K562 (cell line): ENCODE measurements around the gene LSM4. TPM values are rescaled to one million over a fixed set of nuclear protein-coding genes. Genes with fewer than 3 reads are reported as not detected.

ENCODE experiments used
- ATAC-seq: fragments of 200-7000 bp; cut with Tn5 transposase; 3 replicates; pipeline ENCODE4 v1.9.1; 2020; ENCODE audit warnings: moderate library complexity
- BruUV-seq: library from RNA; stranded (reverse); fragments of 400-500 nt; replicated peaks from 2 replicates; lab custom pipeline; 2021; lab: Mats Ljungman, UMichigan
- CTCF ChIA-PET: fragments of 300-600 bp; formaldehyde crosslinking; extraction: SDS; loops from one replicate; lab custom pipeline; 2021; ENCODE audit warnings: low intra/inter-chr PET ratio; lab: Yijun Ruan, JAX
- POLR2A ChIA-PET: fragments of 300-600, 350-650 bp; sonication (Branson Sonifier 250); formaldehyde crosslinking; extraction: SDS; loops from one replicate; lab custom pipeline; 2021; ENCODE audit warnings: antibody characterized with exemption, inconsistent platforms; lab: Yijun Ruan, JAX
- DNase-seq, 4 experiments: peaks; one replicate each; pipeline versions ENCODE4 v3.0.0 to v3.0.0-alpha.2; 2011 to 2018; ENCODE audit warnings: low spot score in 3 of 4, mixed read lengths in 3 of 4; ENCODE audit errors: extremely low read depth in 1 of 4
- FAIRE-seq: peaks from 2 replicates; lab custom pipeline; 2011; peaks lifted over from hg19 to GRCh38; lab: Jason Lieb, UNC
- H2AFZ ChIP-seq: 2 replicates; pipeline ENCODE4 v1.6.0; 2011; ENCODE audit warnings: low read depth, low read length, control low read depth, inconsistent platforms
- H3K27ac ChIP-seq: fragments of 200-600 bp; 3 replicates; pipeline ENCODE4 v1.8.0; 2011; ENCODE audit warnings: low read depth, mild to moderate bottlenecking, control low read depth, inconsistent platforms, low read length, moderate library complexity, mixed read lengths; ENCODE audit errors: extremely low read depth
- H3K27me3 ChIP-seq, 2 experiments: fragments of 300-600 bp in 1 of 2; 2 replicates in 1 of 2; 3 replicates in 1 of 2; pipeline versions ENCODE4 v1.6.0 to v1.8.0; 2011; ENCODE audit warnings: inconsistent platforms in 2 of 2, low read length in 2 of 2, mild to moderate bottlenecking in 1 of 2, mixed read lengths in 1 of 2, moderate library complexity in 1 of 2; ENCODE audit not compliant: control insufficient read depth in 2 of 2, insufficient read depth in 2 of 2
- H3K36me3 ChIP-seq: fragments of 300-600 bp; 3 replicates; pipeline ENCODE4 v1.8.0; 2011; ENCODE audit warnings: mild to moderate bottlenecking, low read length, inconsistent platforms; ENCODE audit not compliant: control insufficient read depth, insufficient read depth
- H3K4me1 ChIP-seq, 2 experiments: fragments of 200-600 bp in 1 of 2; replicated peaks in 1 of 2; 2 replicates in 1 of 2; 3 replicates in 1 of 2; pipeline versions ENCODE4 v1.5.1 to v1.8.0; 2011; ENCODE audit warnings: inconsistent platforms in 2 of 2, low read length in 2 of 2, mild to moderate bottlenecking in 1 of 2, mixed read lengths in 1 of 2, moderate library complexity in 1 of 2; ENCODE audit not compliant: control insufficient read depth in 2 of 2, insufficient read depth in 2 of 2
- H3K4me2 ChIP-seq: 2 replicates; pipeline ENCODE4 v1.6.1; 2011; ENCODE audit warnings: low read length, control low read depth, inconsistent platforms, mixed read lengths; ENCODE audit not compliant: insufficient read depth
- H3K4me3 ChIP-seq: fragments of 200-600 bp; sonication (generic), shearing (Covaris generic); 2 replicates; pipeline ENCODE4 v1.5.1; 2016; ENCODE audit warnings: control low read depth, inconsistent platforms
- H3K79me2 ChIP-seq: fragments of 200-600 bp; 3 replicates; pipeline ENCODE4 v1.8.0; 2011; ENCODE audit warnings: low read length, inconsistent platforms; ENCODE audit not compliant: control insufficient read depth, insufficient read depth
- H3K9ac ChIP-seq, 2 experiments: 2 replicates each; pipeline versions ENCODE4 v1.6.0 to v1.6.1; 2011; ENCODE audit warnings: low read depth in 2 of 2, low read length in 2 of 2, control low read depth in 1 of 2, inconsistent platforms in 1 of 2, mild to moderate bottlenecking in 1 of 2, mixed read lengths in 1 of 2; ENCODE audit not compliant: insufficient read depth in 1 of 2
- H3K9me1 ChIP-seq: one replicate; pipeline ENCODE4 v1.6.0; 2011; ENCODE audit warnings: inconsistent platforms, mild to moderate bottlenecking, low read length, moderate library complexity; ENCODE audit not compliant: control insufficient read depth, insufficient read depth
- H3K9me3 ChIP-seq: replicated peaks from 2 replicates; pipeline ENCODE4 v1.5.1; 2011; ENCODE audit warnings: low read depth, low read length, inconsistent platforms; ENCODE audit not compliant: control insufficient read depth, insufficient read depth
- H4K20me1 ChIP-seq: replicated peaks from 2 replicates; pipeline ENCODE4 v1.6.1; 2011; ENCODE audit warnings: low read length, inconsistent platforms, mixed read lengths; ENCODE audit not compliant: control insufficient read depth, insufficient read depth
- CBX3 ChIP-seq, 2 experiments: IDR thresholded peaks; 1 replicate in 1 of 2; 2 replicates in 1 of 2; pipeline ENCODE4 v1.6.1; 2012; ENCODE audit warnings: inconsistent platforms in 2 of 2, low read length in 2 of 2, borderline replicate concordance in 1 of 2, control low read depth in 1 of 2
- CTCF ChIP-seq, 3 experiments: IDR thresholded peaks in 2 of 3; conservative IDR thresholded peaks in 1 of 3; 2 replicates each; pipeline ENCODE4 v1.5.1; 2011 to 2012; ENCODE audit warnings: low read length in 3 of 3, mild to moderate bottlenecking in 3 of 3, control low read depth in 2 of 3, improper control_type of control experiment in 1 of 3, inconsistent platforms in 1 of 3, low read depth in 1 of 3, mixed read lengths in 1 of 3, moderate library complexity in 1 of 3; ENCODE audit not compliant: insufficient read depth in 2 of 3
- POLR2G ChIP-seq: fragments of 200-400 bp; formaldehyde crosslinking; IDR thresholded peaks from 2 replicates; pipeline ENCODE4 v1.6.1; 2017; ENCODE audit warnings: low read depth, mild to moderate bottlenecking, antibody characterized with exemption, low read length, moderate library complexity
- RBFOX2 ChIP-seq: fragments of 200-400 bp; formaldehyde crosslinking; IDR thresholded peaks from 2 replicates; pipeline ENCODE4 v1.6.1; 2017; ENCODE audit warnings: low read depth, mild to moderate bottlenecking, low read length, moderate library complexity
- SREBF2 ChIP-seq: sonication (generic); formaldehyde crosslinking; IDR thresholded peaks from 2 replicates; pipeline ENCODE4 v1.4.0; 2020; ENCODE audit warnings: mild to moderate bottlenecking, missing genetic modification reagents
- STAT5A ChIP-seq: IDR thresholded peaks from 2 replicates; pipeline ENCODE4 v1.6.1; 2012; ENCODE audit warnings: low read length, inconsistent platforms, borderline replicate concordance
- TGIF2 ChIP-seq: sonication (generic); formaldehyde crosslinking; IDR thresholded peaks from 2 replicates; pipeline ENCODE4 v1.8.1; 2022; ENCODE audit warnings: mild to moderate bottlenecking, missing genetic modification reagents, moderate library complexity
- WGBS: fragments of 100-300 bp; shearing (Covaris generic); methylation state at CpG from one replicate; pipeline ENCODE4 v1.1.6; 2016; ENCODE audit warnings: low coverage, mixed read lengths; ENCODE audit not compliant: insufficient coverage; ENCODE audit errors: missing lambda C conversion rate; 5-methylcytosine and 5-hydroxymethylcytosine counted together
- in situ Hi-C: fragments of 300-500 bp; cut with MboI; formaldehyde crosslinking; loops from 4 replicates; pipeline ENCODE4 v1.15.0; 2018; ENCODE audit warnings: inconsistent platforms, mixed read lengths
- intact Hi-C: fragments of 100-400 bp; cut with micrococcal nuclease; formaldehyde crosslinking; loops from 2 replicates; pipeline ENCODE4 v1.14.2; 2022
- polyA plus RNA-seq, 8 experiments: library from polyadenylated mRNA; depleted of rRNA in 4 of 8; stranded (reverse) in 5 of 8; unstranded in 3 of 8; fragments of >200 nt; fragmentation: Nextera tagmentation in 2 of 8; fragmentation: Illumina TruSeq in 1 of 8; extraction: Ambion mirVana in 2 of 8; extraction: Trizol in 1 of 8; gene quantifications; 2 replicates each; pipeline versions ENCODE4 v1.2.1 to v1.2.3, GENCODE V29; 2011 to 2014; ENCODE audit warnings: inconsistent platforms in 1 of 8, missing spikeins in 1 of 8
- total RNA-seq, 7 experiments: library from RNA; depleted of rRNA in 6 of 7; stranded (reverse); fragments of >200 nt in 6 of 7; fragmentation: Illumina TruSeq in 2 of 7; extraction: Trizol in 2 of 7; gene quantifications; 2 replicates each; pipeline versions ENCODE4 v1.2.1 to v1.2.3, GENCODE V29; 2011 to 2021; ENCODE audit warnings: low replicate concordance in 1 of 7

Gene LSM4
- total and polyA plus RNA-seq, 9 of the 15 experiments (the other 6 are each of a cell fraction or from before 2014, with no cell fraction given) = 11.9 to 763 (median 202) TPM

DNA sequence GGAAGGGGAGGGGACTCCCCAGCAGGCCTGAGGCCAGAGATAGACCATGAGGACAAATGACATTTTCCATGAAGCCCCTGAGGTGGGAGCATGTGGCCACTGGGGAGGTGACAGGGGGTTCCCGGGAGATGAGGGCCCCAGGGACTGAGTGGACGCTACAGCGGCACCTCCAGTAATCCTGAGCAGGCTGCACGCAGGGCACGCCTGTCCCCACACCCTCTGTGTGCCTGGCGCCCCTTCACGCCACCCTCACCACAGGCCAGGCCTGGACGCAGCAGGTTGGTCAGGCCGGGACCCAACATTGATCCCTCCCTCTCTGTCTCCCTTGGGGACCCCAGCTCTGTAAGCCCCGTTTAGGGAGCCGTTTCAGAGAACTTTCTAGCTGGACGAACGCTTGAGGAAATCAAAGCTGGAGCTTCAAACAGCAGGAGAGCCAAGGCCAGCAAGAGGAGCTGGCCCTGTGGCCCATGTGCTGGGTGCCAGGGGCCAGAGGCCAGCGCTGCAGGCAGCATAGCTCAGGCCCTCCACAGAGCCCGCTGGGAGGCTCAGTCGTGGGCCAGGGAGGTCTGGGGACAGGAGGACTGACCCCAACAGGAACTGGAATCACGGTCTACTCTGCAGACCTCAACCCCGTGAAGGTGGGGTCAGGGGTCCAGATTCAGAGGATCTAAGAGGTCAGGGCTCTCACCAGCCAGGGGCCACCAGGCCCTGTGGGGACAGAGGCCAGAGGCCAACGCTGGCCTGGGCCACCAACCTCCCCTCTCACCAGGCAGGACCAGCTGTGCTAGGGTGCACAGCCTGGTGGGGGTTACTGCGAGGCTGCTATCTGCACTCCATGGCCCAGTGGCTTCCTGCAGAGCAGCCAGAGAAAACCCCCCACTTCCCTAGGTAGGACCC, 14.6 kb downstream of the LSM4 start (continued):
- TF ChIP-seq CTCF (IDR thresholded peaks at IDR 0.05 in 2 of 3, conservative IDR thresholded peaks at IDR 0.05 in 1 of 3; ENCODE audit: insufficient read depth in 2 of 3, low read depth in 1 of 3, low read length in 3 of 3) (no peak), CBX3 (IDR thresholded peaks at IDR 0.05; ENCODE audit: borderline replicate concordance in 1 of 2, low read length in 2 of 2) (no peak), SREBF2 (no peak), STAT5A (no peak), RBFOX2 (peak; percentile 47; the same call in 1 of the 2 replicates)
- TF ChIP-seq, all 486 proteins: peak for 2

DNA sequence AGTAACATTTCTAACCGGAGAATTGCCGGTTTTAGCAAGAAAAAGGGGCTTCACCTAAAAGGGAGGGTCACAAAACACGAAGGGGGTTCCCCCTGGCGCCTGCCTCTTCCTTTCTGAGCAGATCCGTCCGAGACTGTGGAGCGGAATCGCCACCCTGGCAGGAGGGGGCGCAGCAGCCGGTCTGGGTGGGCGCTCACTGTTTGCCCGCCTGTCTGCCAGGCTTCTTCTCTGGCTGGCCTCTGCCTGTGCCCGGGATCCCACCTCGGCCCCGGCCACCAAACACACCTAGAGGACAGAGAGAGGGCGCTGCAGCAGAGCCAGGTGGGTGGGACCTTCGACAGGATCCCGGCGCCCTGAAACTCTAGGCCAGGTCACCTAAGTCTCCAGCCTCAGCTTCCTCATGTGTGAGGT, 15.6 kb downstream of the LSM4 start:
- intact Hi-C loops (no loop called here), in situ Hi-C loops (no loop called here)
- Histone ChIP-seq H4K20me1 (no peaks in the 10 kb centered on the region), H3K4me2 (no peak overlapping the region), H2AFZ (no peak overlapping the region), H3K9me1 (no peaks in the 10 kb centered on the region), H3K27ac (peak overlapping the region; percentile 23; the same call in 1 of the 3 replicates), H3K9me3 (no peaks in the 10 kb centered on the region), H3K9ac (no peak overlapping the region; a peak in 1 of 4 replicates), H3K4me3 (no peak overlapping the region), H3K27me3 (no peaks in the 10 kb centered on the region), H3K4me1 (peaks cover 22 to 90% of the 10 kb centered on the region in 2 experiments), H3K79me2 (peaks cover under 1% of the 10 kb centered on the region; the same call in 2 of the 3 replicates), H3K36me3 (peaks cover 66% of the 10 kb centered on the region; the same call in 2 of the 3 replicates)
- FAIRE-seq (no peak), ATAC-seq (no peak), DNase-seq (no peak)
- CTCF ChIA-PET = no interaction called here
- POLR2A ChIA-PET = interaction anchor here (1.0 to 1.2 kb wide), 2 partner anchors 14 to 26 kb away, joined by 3 to 6 read pairs; partner anchors contain the start of gene JUND
- BruUV-seq = no TSS peak
- WGBS = 94% methylated on average over 18 of the region's 19 CpGs
- peak; percentile 51 for TF ChIP-seq POLR2G
- TF ChIP-seq TGIF2 = no peak
- TF ChIP-seq CTCF (IDR thresholded peaks at IDR 0.05 in 2 of 3, conservative IDR thresholded peaks at IDR 0.05 in 1 of 3; ENCODE audit: insufficient read depth in 2 of 3, low read depth in 1 of 3, low read length in 3 of 3) = 0 out of 6 replicates have a peak, but pooled peaks of 1 of the 3 experiments have one; percentile 0
